Liver (tissue), 9 donors: ENCODE measurements around the gene ILRUN. TPM values are rescaled to one million over a fixed set of nuclear protein-coding genes. Genes with fewer than 3 reads are reported as not detected.
A peak's percentile ranks its signal among the peaks of the same experiment; 100 is the strongest.

Experiments
- DNase-seq: peaks from one replicate; pipeline ENCODE4 v3.0.0-alpha.2; 2017; ENCODE audit warnings: low spot score
- H3K27ac ChIP-seq, 2 donors: one replicate each; pipeline ENCODE4 v1.7.0; 2013; ENCODE audit warnings: inconsistent platforms in 2 of 2, low read length in 2 of 2, control low read depth in 1 of 2, low read depth in 1 of 2, mild to moderate bottlenecking in 1 of 2
- H3K27me3 ChIP-seq, 4 donors: one replicate each; pipeline versions ENCODE4 v1.6.1 to v1.7.0; 2013; ENCODE audit warnings: low read length in 3 of 4, inconsistent platforms in 1 of 4, mild to moderate bottlenecking in 1 of 4, moderate library complexity in 1 of 4; ENCODE audit not compliant: control insufficient read depth in 4 of 4, insufficient read depth in 4 of 4
- H3K36me3 ChIP-seq, 4 donors: one replicate each; pipeline versions ENCODE4 v1.6.1 to v1.7.0; 2013; ENCODE audit warnings: low read length in 3 of 4, mild to moderate bottlenecking in 3 of 4, low read depth in 1 of 4, moderate library complexity in 1 of 4; ENCODE audit not compliant: control insufficient read depth in 4 of 4, insufficient read depth in 3 of 4
- H3K4me1 ChIP-seq, 4 donors: one replicate each; pipeline versions ENCODE4 v1.6.1 to v1.7.0; 2013; ENCODE audit warnings: low read length in 3 of 4, mild to moderate bottlenecking in 3 of 4, moderate library complexity in 1 of 4; ENCODE audit not compliant: control insufficient read depth in 4 of 4, insufficient read depth in 4 of 4
- H3K4me3 ChIP-seq, 3 donors: one replicate each; pipeline versions ENCODE4 v1.6.1 to v1.7.0; 2013; ENCODE audit warnings: low read length in 3 of 3, control low read depth in 1 of 3, low read depth in 1 of 3, mild to moderate bottlenecking in 1 of 3
- H3K9ac ChIP-seq, 2 donors: one replicate each; pipeline ENCODE4 v1.7.0; 2013; ENCODE audit warnings: low read length in 2 of 2, mild to moderate bottlenecking in 2 of 2, moderate library complexity in 2 of 2, control low read depth in 1 of 2, low read depth in 1 of 2
- H3K9me3 ChIP-seq, 4 donors: one replicate each; pipeline versions ENCODE4 v1.6.1 to v1.7.0; 2013; ENCODE audit warnings: low read length in 3 of 4; ENCODE audit not compliant: control insufficient read depth in 4 of 4
- EGR1 ChIP-seq, 2 donors: IDR thresholded peaks; 2 replicates each; pipeline ENCODE4 v1.6.1; 2016 to 2018; ENCODE audit warnings: antibody characterized with exemption in 2 of 2, low read depth in 2 of 2
- FOXA2 ChIP-seq: IDR thresholded peaks from 2 replicates; pipeline ENCODE4 v1.6.1; 2016; ENCODE audit warnings: antibody characterized with exemption
- GABPA ChIP-seq, 2 donors: IDR thresholded peaks in 1 of 2; conservative IDR thresholded peaks in 1 of 2; 2 replicates each; pipeline ENCODE4 v1.6.1; 2016; ENCODE audit warnings: antibody characterized with exemption in 2 of 2, mild to moderate bottlenecking in 1 of 2, moderate library complexity in 1 of 2
- HNF4A ChIP-seq, 2 donors: conservative IDR thresholded peaks; 2 replicates each; pipeline ENCODE4 v1.6.1; 2016; ENCODE audit warnings: antibody characterized with exemption in 2 of 2, mild to moderate bottlenecking in 2 of 2
- JUND ChIP-seq, 2 donors: IDR thresholded peaks; 2 replicates each; pipeline ENCODE4 v1.6.1; 2016; ENCODE audit warnings: antibody characterized with exemption in 2 of 2
- NR2F2 ChIP-seq: IDR thresholded peaks from 2 replicates; pipeline ENCODE4 v1.6.1; 2016; ENCODE audit warnings: antibody characterized with exemption
- RAD21 ChIP-seq, 2 donors: IDR thresholded peaks; 2 replicates each; pipeline ENCODE4 v1.6.1; 2016; ENCODE audit warnings: antibody characterized with exemption in 2 of 2, mild to moderate bottlenecking in 2 of 2
- RXRA ChIP-seq, 2 donors: IDR thresholded peaks; 2 replicates each; pipeline ENCODE4 v1.6.1; 2017 to 2018; ENCODE audit warnings: antibody characterized with exemption in 2 of 2, mild to moderate bottlenecking in 1 of 2
- SP1 ChIP-seq: IDR thresholded peaks from 2 replicates; pipeline ENCODE4 v1.6.1; 2018; ENCODE audit warnings: antibody characterized with exemption, mild to moderate bottlenecking
- TAF1 ChIP-seq: conservative IDR thresholded peaks from 2 replicates; pipeline ENCODE4 v1.6.1; 2016; ENCODE audit warnings: antibody characterized with exemption, mild to moderate bottlenecking
- YY1 ChIP-seq: IDR thresholded peaks from 2 replicates; pipeline ENCODE4 v1.6.1; 2016; ENCODE audit warnings: antibody characterized with exemption, mild to moderate bottlenecking
- WGBS: extraction: QIAGEN DNeasy Blood & Tissue Kit; methylation state at CpG from one replicate; pipeline ENCODE4 v1.1.7; 2013; 5-methylcytosine and 5-hydroxymethylcytosine counted together
- polyA plus RNA-seq, 2 donors: library from polyadenylated mRNA; stranded (reverse) in 1 of 2; unstranded in 1 of 2; fragments of 200-250 nt in 1 of 2; fragments of >200 nt in 1 of 2; fragmentation: Nextera tagmentation in 1 of 2; extraction: Ambion mirVana in 1 of 2; gene quantifications; one replicate each; pipeline versions ENCODE4 v1.2.1 to v1.2.3, GENCODE V29; 2013 to 2015
- total RNA-seq, 2 donors: library from RNA; depleted of rRNA; stranded (reverse); fragments of >200 nt; gene quantifications; one replicate each; pipeline ENCODE4 v1.2.3, GENCODE V29; 2014
- TF ChIP-seq, protein P1 (sequence below): IDR thresholded peaks from 2 replicates; pipeline ENCODE4 v1.6.1; 2016; ENCODE audit warnings: antibody characterized with exemption, mild to moderate bottlenecking
- TF ChIP-seq, protein P2 (sequence below): IDR thresholded peaks from 2 replicates; pipeline ENCODE4 v1.6.1; 2016; ENCODE audit warnings: antibody characterized with exemption
- TF ChIP-seq, protein P3 (sequence below): IDR thresholded peaks from 2 replicates; pipeline ENCODE4 v1.6.1; 2016; ENCODE audit warnings: antibody characterized with exemption
- TF ChIP-seq, protein P4 (sequence below): fragments of 150-350 bp; IDR thresholded peaks from 2 replicates; pipeline ENCODE4 v1.5.1; 2017; ENCODE audit warnings: improper control_type of control experiment, low read depth, low read length; ENCODE audit not compliant: missing input control
- donor health status: healthy.
- donor health status: healthy.
- donor health status: healthy.
- donor health status: healthy.
- donor health status: healthy.

ILRUN gene
- total and polyA plus RNA-seq, 4 donors, result 20.3 to 77.3 (median 46.2) TPM

DNA sequence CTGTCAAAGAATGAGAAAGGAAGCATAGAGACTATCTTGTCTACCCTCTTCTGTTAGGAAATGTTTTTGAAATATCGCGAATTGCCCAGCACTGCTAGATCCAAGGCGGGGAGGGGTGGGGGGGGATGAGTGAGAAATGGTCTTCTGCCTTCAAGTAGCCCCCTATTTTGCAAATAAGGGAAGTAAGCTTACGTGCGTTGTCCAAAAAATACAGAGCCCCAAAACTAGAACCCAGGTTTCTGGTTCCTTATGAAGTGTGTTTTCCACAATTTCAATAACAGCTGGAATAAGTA lies 923 bp upstream of the ILRUN start (continued):
- TF ChIP-seq, protein P1, sequence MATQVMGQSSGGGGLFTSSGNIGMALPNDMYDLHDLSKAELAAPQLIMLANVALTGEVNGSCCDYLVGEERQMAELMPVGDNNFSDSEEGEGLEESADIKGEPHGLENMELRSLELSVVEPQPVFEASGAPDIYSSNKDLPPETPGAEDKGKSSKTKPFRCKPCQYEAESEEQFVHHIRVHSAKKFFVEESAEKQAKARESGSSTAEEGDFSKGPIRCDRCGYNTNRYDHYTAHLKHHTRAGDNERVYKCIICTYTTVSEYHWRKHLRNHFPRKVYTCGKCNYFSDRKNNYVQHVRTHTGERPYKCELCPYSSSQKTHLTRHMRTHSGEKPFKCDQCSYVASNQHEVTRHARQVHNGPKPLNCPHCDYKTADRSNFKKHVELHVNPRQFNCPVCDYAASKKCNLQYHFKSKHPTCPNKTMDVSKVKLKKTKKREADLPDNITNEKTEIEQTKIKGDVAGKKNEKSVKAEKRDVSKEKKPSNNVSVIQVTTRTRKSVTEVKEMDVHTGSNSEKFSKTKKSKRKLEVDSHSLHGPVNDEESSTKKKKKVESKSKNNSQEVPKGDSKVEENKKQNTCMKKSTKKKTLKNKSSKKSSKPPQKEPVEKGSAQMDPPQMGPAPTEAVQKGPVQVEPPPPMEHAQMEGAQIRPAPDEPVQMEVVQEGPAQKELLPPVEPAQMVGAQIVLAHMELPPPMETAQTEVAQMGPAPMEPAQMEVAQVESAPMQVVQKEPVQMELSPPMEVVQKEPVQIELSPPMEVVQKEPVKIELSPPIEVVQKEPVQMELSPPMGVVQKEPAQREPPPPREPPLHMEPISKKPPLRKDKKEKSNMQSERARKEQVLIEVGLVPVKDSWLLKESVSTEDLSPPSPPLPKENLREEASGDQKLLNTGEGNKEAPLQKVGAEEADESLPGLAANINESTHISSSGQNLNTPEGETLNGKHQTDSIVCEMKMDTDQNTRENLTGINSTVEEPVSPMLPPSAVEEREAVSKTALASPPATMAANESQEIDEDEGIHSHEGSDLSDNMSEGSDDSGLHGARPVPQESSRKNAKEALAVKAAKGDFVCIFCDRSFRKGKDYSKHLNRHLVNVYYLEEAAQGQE, result no peak
- TF ChIP-seq EGR1 (IDR thresholded peaks at IDR 0.05; ENCODE audit: low read depth in 2 of 2), result no peak
- no peak for TF ChIP-seq JUND (IDR thresholded peaks at IDR 0.05)
- no peak for TF ChIP-seq RXRA (IDR thresholded peaks at IDR 0.05)
- no peak for TF ChIP-seq SP1
- TF ChIP-seq GABPA (IDR thresholded peaks at IDR 0.05 in 1 of 2, conservative IDR thresholded peaks at IDR 0.05 in 1 of 2), result no peak
- TF ChIP-seq, protein P2, sequence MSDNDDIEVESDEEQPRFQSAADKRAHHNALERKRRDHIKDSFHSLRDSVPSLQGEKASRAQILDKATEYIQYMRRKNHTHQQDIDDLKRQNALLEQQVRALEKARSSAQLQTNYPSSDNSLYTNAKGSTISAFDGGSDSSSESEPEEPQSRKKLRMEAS, result no peak
- no peak for TF ChIP-seq YY1
- TF ChIP-seq, protein P3, sequence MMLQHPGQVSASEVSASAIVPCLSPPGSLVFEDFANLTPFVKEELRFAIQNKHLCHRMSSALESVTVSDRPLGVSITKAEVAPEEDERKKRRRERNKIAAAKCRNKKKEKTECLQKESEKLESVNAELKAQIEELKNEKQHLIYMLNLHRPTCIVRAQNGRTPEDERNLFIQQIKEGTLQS, result no peak
- no peak for TF ChIP-seq TAF1
- no peak for TF ChIP-seq HNF4A (conservative IDR thresholded peaks at IDR 0.05)

DNA sequence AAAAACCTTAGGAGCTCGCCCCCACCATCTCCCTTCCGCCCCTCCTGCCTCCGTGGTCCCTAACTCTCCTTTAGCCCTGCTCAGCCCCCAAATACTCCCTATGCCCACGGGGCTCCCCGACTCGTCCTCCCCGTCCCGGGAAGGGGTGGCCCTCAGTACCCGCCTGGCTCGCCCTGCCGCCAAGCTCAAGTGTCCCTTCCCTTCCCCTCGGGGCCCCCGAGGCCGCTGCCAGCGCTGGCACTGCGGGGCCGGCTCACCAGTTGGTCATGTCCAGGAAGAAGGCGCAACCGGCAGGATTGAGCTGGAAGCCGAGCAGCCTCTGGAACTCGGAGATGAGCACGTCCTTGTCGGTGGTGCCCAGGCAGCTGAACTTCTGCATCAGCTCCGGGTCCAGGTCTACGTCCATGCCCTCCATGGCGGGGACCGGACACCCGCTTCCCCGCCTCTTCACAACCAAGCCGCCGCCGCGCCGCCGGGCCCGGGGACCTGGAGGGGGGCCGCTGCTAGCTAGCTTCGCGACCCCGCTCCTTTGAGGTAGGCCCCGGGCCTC lies 303 bp downstream of the ILRUN start:
- no peaks in the 10 kb centered on the region for H3K36me3 ChIP-seq
- peaks cover 4 to 41% (median 28%) of the 10 kb centered on the region in 4 donors for H3K4me1 ChIP-seq
- peak overlapping the region; percentile 96 to 100 for H3K9ac ChIP-seq
- WGBS, result under 1% methylated on average over 41 of the region's 41 CpGs
- H3K27me3 ChIP-seq, result no peaks in the 10 kb centered on the region
- DNase-seq, result no peak
- peak overlapping the region; percentile 73 to 87 (median 78) for H3K4me3 ChIP-seq
- TF ChIP-seq RAD21 (IDR thresholded peaks at IDR 0.05) (no peak), YY1 (no peak), EGR1 (IDR thresholded peaks at IDR 0.05; ENCODE audit: low read depth in 2 of 2) (no peak), RXRA (IDR thresholded peaks at IDR 0.05) (no peak), JUND (IDR thresholded peaks at IDR 0.05) (no peak), HNF4A (conservative IDR thresholded peaks at IDR 0.05) (no peak), NR2F2 (no peak), FOXA2 (no peak), GABPA (IDR thresholded peaks at IDR 0.05 in 1 of 2, conservative IDR thresholded peaks at IDR 0.05 in 1 of 2) (no peak)
- TF ChIP-seq, protein P2, result no peak
- TF ChIP-seq, protein P4, sequence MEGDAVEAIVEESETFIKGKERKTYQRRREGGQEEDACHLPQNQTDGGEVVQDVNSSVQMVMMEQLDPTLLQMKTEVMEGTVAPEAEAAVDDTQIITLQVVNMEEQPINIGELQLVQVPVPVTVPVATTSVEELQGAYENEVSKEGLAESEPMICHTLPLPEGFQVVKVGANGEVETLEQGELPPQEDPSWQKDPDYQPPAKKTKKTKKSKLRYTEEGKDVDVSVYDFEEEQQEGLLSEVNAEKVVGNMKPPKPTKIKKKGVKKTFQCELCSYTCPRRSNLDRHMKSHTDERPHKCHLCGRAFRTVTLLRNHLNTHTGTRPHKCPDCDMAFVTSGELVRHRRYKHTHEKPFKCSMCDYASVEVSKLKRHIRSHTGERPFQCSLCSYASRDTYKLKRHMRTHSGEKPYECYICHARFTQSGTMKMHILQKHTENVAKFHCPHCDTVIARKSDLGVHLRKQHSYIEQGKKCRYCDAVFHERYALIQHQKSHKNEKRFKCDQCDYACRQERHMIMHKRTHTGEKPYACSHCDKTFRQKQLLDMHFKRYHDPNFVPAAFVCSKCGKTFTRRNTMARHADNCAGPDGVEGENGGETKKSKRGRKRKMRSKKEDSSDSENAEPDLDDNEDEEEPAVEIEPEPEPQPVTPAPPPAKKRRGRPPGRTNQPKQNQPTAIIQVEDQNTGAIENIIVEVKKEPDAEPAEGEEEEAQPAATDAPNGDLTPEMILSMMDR, result no peak
- TF ChIP-seq, protein P1, result no peak
- H3K27ac ChIP-seq, result peak overlapping the region; percentile 97 to 98
- no peaks in the 10 kb centered on the region for H3K9me3 ChIP-seq
